Esophagus squamous epithelium (tissue), 4 donors: ENCODE data around the gene SH3PXD2A.

Source experiments
- CTCF ChIP-seq, 6 experiments: fragments of 450-650 bp in 4 of 6; fragments of 200-600 bp in 2 of 6; sonication (generic) in 2 of 6; IDR thresholded peaks; one replicate each; pipeline ENCODE4 v1.5.1; 2016 to 2019; ENCODE audit warnings: antibody characterized with exemption in 6 of 6, mild to moderate bottlenecking in 4 of 6, moderate library complexity in 4 of 6
- POLR2A ChIP-seq, 4 donors: fragments of 450-650 bp; IDR thresholded peaks; one replicate each; pipeline ENCODE4 v1.6.1; 2017; ENCODE audit warnings: antibody characterized with exemption in 4 of 4, mild to moderate bottlenecking in 4 of 4, moderate library complexity in 3 of 4

GRCh38 chr10:103842605-103843004 lies 12.8 kb downstream of the SH3PXD2A start:
- TF ChIP-seq CTCF (IDR thresholded peaks at IDR 0.05): no peak
- no peak for TF ChIP-seq POLR2A (IDR thresholded peaks at IDR 0.05)
